Activated effector memory CD4-positive, alpha-beta T cell treated with Interleukin-2 at 50 U/mL for 16 hours (primary cell): Measurements from ENCODE around the gene C3orf52.
"Not testable (repeated sequence)": the region's sequence is repeated elsewhere in the genome, so short reads cannot be mapped to it uniquely, and the experiment has no call there.

Experiments used
- DNase-seq: peaks from one replicate; pipeline ENCODE4 v3.0.0-alpha.2; 2020

The C3orf52 gene

GRCh38 chr3:112086076-112086854 lies at the start of gene C3orf52:
C3orf52 (plus strand) TSS chr3:112086389; CDS start chr3:112086408, 19 bp downstream.
- DNase-seq, result peak; percentile 47

- not testable (repeated sequence) for DNase-seq
Observed at GRCh38 chr3:112037194-112037593, 49.0 kb upstream of the C3orf52 start.

GRCh38 chr3:112038863-112039262 lies 47.3 kb upstream of the C3orf52 start:
- DNase-seq, result no peak

GRCh38 chr3:112041321-112041720 lies 44.9 kb upstream of the C3orf52 start:
- DNase-seq, result no peak

- no peak for DNase-seq
Observed at GRCh38 chr3:112042842-112043280, 43.3 kb upstream of the C3orf52 start.

- DNase-seq, result peak; percentile 3
Observed at GRCh38 chr3:112043621-112044201, 42.5 kb upstream of the C3orf52 start.

- DNase-seq, result no peak
Observed at GRCh38 chr3:112046599-112046998, 39.6 kb upstream of the C3orf52 start.

GRCh38 chr3:112047264-112047663 lies 38.9 kb upstream of the C3orf52 start:
- DNase-seq, result no peak

- DNase-seq, result no peak
Observed at GRCh38 chr3:112048911-112049310, 37.3 kb upstream of the C3orf52 start.

- no peak for DNase-seq
Observed at GRCh38 chr3:112053229-112053628, 33.0 kb upstream of the C3orf52 start.

GRCh38 chr3:112056451-112056929 lies 29.7 kb upstream of the C3orf52 start:
- DNase-seq, result no peak

GRCh38 chr3:112059497-112059896 lies 26.7 kb upstream of the C3orf52 start:
- DNase-seq, result no peak

- no peak for DNase-seq
Observed at GRCh38 chr3:112061152-112061551, 25.0 kb upstream of the C3orf52 start.

- DNase-seq, result peak; percentile 75
Observed at GRCh38 chr3:112072387-112073060, 13.7 kb upstream of the C3orf52 start.

- DNase-seq, result no peak
Observed at GRCh38 chr3:112074006-112074405, 12.2 kb upstream of the C3orf52 start.

GRCh38 chr3:112074616-112075497 lies 11.3 kb upstream of the C3orf52 start:
- no peak for DNase-seq

GRCh38 chr3:112078125-112079083 lies 7.8 kb upstream of the C3orf52 start:
- DNase-seq, result no peak

GRCh38 chr3:112083239-112083638 lies 3.0 kb upstream of the C3orf52 start:
- DNase-seq, result no peak

GRCh38 chr3:112084980-112085705 lies 1.0 kb upstream of the C3orf52 start:
- DNase-seq, result no peak

- no peak for DNase-seq
Observed at GRCh38 chr3:112085735-112086075, 484 bp upstream of the C3orf52 start.
